ENCODE data around the gene ADCY2.
A peak's percentile ranks its signal among the peaks of the same experiment; 100 is the strongest.

ADCY2 gene

GRCh38 chr5:7813576-7813975, 417.6 kb downstream of the ADCY2 start:
- Histone ChIP-seq H3K27ac (ENCODE audit: low read depth, low read length) (no peak overlapping the region), H3K9ac (ENCODE audit: low read length in 5 of 5) (no peak overlapping the region), H3K9me3 (ENCODE audit: control insufficient read depth in 5 of 5, low read length in 5 of 5) (no peaks in the 10 kb centered on the region), H3K27me3 (ENCODE audit: control insufficient read depth in 5 of 5, insufficient read depth in 4 of 5, low read length in 5 of 5) (peaks cover 0 to 4% (median 0%) of the 10 kb centered on the region in 5 donors), H3K4me1 (ENCODE audit: control insufficient read depth in 5 of 5, insufficient read depth in 5 of 5, low read length in 5 of 5) (peaks cover 0 to 9% (median 6%) of the 10 kb centered on the region in 5 donors), H3K4me3 (ENCODE audit: low read depth in 1 of 5, low read length in 5 of 5) (no peak overlapping the region), H3K36me3 (ENCODE audit: control insufficient read depth in 5 of 5, insufficient read depth in 5 of 5, low read length in 5 of 5) (no peaks in the 10 kb centered on the region)

- Histone ChIP-seq H3K36me3 (ENCODE audit: control insufficient read depth in 5 of 5, insufficient read depth in 5 of 5, low read length in 5 of 5) (no peaks in the 10 kb centered on the region), H3K27me3 (ENCODE audit: control insufficient read depth in 5 of 5, insufficient read depth in 4 of 5, low read length in 5 of 5) (peaks cover 0 to 6% (median 0%) of the 10 kb centered on the region in 5 donors), H3K27ac (ENCODE audit: low read depth, low read length) (no peak overlapping the region), H3K4me3 (ENCODE audit: low read depth in 1 of 5, low read length in 5 of 5) (no peak overlapping the region), H3K9ac (ENCODE audit: low read length in 5 of 5) (no peak overlapping the region), H3K4me1 (ENCODE audit: control insufficient read depth in 5 of 5, insufficient read depth in 5 of 5, low read length in 5 of 5) (peaks cover 0 to 9% (median 6%) of the 10 kb centered on the region in 5 donors), H3K9me3 (ENCODE audit: control insufficient read depth in 5 of 5, low read length in 5 of 5) (no peaks in the 10 kb centered on the region)
Observed at GRCh38 chr5:7814816-7815215, 418.9 kb downstream of the ADCY2 start.

- Histone ChIP-seq H3K4me3 (ENCODE audit: low read depth in 1 of 5, low read length in 5 of 5) (peak overlapping the region in 1 of 5 donors; percentile 21), H3K27ac (ENCODE audit: low read depth, low read length) (no peak overlapping the region)
Observed at GRCh38 chr5:7815892-7816534, 420.1 kb downstream of the ADCY2 start.

GRCh38 chr5:7816535-7816901, 420.6 kb downstream of the ADCY2 start:
- Histone ChIP-seq H3K4me1 (ENCODE audit: control insufficient read depth in 5 of 5, insufficient read depth in 5 of 5, low read length in 5 of 5) (peaks cover 0 to 9% (median 6%) of the 10 kb centered on the region in 5 donors), H3K9me3 (ENCODE audit: control insufficient read depth in 5 of 5, low read length in 5 of 5) (no peaks in the 10 kb centered on the region), H3K9ac (ENCODE audit: low read length in 5 of 5) (peak overlapping the region in 1 of 5 donors; percentile 2), H3K27me3 (ENCODE audit: control insufficient read depth in 5 of 5, insufficient read depth in 4 of 5, low read length in 5 of 5) (peaks cover 0 to 7% (median 0%) of the 10 kb centered on the region in 5 donors), H3K4me3 (ENCODE audit: low read depth in 1 of 5, low read length in 5 of 5) (no peak overlapping the region), H3K36me3 (ENCODE audit: control insufficient read depth in 5 of 5, insufficient read depth in 5 of 5, low read length in 5 of 5) (no peaks in the 10 kb centered on the region), H3K27ac (ENCODE audit: low read depth, low read length) (no peak overlapping the region)

More at GRCh38 chr5:7815892-7816534, 420.1 kb downstream of the ADCY2 start:
- H3K4me1 ChIP-seq (ENCODE audit: control insufficient read depth in 5 of 5, insufficient read depth in 5 of 5, low read length in 5 of 5), result peaks cover 0 to 9% (median 6%) of the 10 kb centered on the region in 5 donors
- H3K9ac ChIP-seq (ENCODE audit: low read length in 5 of 5), result peak overlapping the region in 2 of 5 donors; percentile 2 to 42
- no peaks in the 10 kb centered on the region for H3K36me3 ChIP-seq (ENCODE audit: control insufficient read depth in 5 of 5, insufficient read depth in 5 of 5, low read length in 5 of 5)
- no peaks in the 10 kb centered on the region for H3K9me3 ChIP-seq (ENCODE audit: control insufficient read depth in 5 of 5, low read length in 5 of 5)
- peaks cover 0 to 7% (median 0%) of the 10 kb centered on the region in 5 donors for H3K27me3 ChIP-seq (ENCODE audit: control insufficient read depth in 5 of 5, insufficient read depth in 4 of 5, low read length in 5 of 5)

GRCh38 chr5:7822449-7822848, 426.5 kb downstream of the ADCY2 start:
- no peaks in the 10 kb centered on the region for H3K9me3 ChIP-seq (ENCODE audit: control insufficient read depth in 5 of 5, low read length in 5 of 5)
- no peak overlapping the region for H3K9ac ChIP-seq (ENCODE audit: low read length in 5 of 5)
- no peak overlapping the region for H3K4me3 ChIP-seq (ENCODE audit: low read depth in 1 of 5, low read length in 5 of 5)
- no peak overlapping the region for H3K27ac ChIP-seq (ENCODE audit: low read depth, low read length)
- H3K36me3 ChIP-seq (ENCODE audit: control insufficient read depth in 5 of 5, insufficient read depth in 5 of 5, low read length in 5 of 5), result no peaks in the 10 kb centered on the region
- peaks cover 0 to 7% (median 4%) of the 10 kb centered on the region in 5 donors for H3K4me1 ChIP-seq (ENCODE audit: control insufficient read depth in 5 of 5, insufficient read depth in 5 of 5, low read length in 5 of 5)
- H3K27me3 ChIP-seq (ENCODE audit: control insufficient read depth in 5 of 5, insufficient read depth in 4 of 5, low read length in 5 of 5), result peaks cover 0 to 3% (median 0%) of the 10 kb centered on the region in 5 donors

- Histone ChIP-seq H3K9me3 (ENCODE audit: control insufficient read depth in 5 of 5, low read length in 5 of 5) (no peaks in the 10 kb centered on the region), H3K4me3 (ENCODE audit: low read depth in 1 of 5, low read length in 5 of 5) (no peak overlapping the region), H3K27me3 (ENCODE audit: control insufficient read depth in 5 of 5, insufficient read depth in 4 of 5, low read length in 5 of 5) (peaks cover 0 to 3% (median 0%) of the 10 kb centered on the region in 5 donors), H3K4me1 (ENCODE audit: control insufficient read depth in 5 of 5, insufficient read depth in 5 of 5, low read length in 5 of 5) (peaks cover 0 to 12% (median 5%) of the 10 kb centered on the region in 5 donors), H3K9ac (ENCODE audit: low read length in 5 of 5) (no peak overlapping the region), H3K36me3 (ENCODE audit: control insufficient read depth in 5 of 5, insufficient read depth in 5 of 5, low read length in 5 of 5) (no peaks in the 10 kb centered on the region), H3K27ac (ENCODE audit: low read depth, low read length) (no peak overlapping the region)
Observed at GRCh38 chr5:7823594-7823993, 427.7 kb downstream of the ADCY2 start.

GRCh38 chr5:7824995-7825394, 429.1 kb downstream of the ADCY2 start:
- Histone ChIP-seq H3K27me3 (ENCODE audit: control insufficient read depth in 5 of 5, insufficient read depth in 4 of 5, low read length in 5 of 5) (peaks cover 0 to 3% (median 0%) of the 10 kb centered on the region in 5 donors), H3K4me3 (ENCODE audit: low read depth in 1 of 5, low read length in 5 of 5) (no peak overlapping the region), H3K9ac (ENCODE audit: low read length in 5 of 5) (no peak overlapping the region), H3K4me1 (ENCODE audit: control insufficient read depth in 5 of 5, insufficient read depth in 5 of 5, low read length in 5 of 5) (peaks cover 0 to 12% (median 5%) of the 10 kb centered on the region in 5 donors), H3K27ac (ENCODE audit: low read depth, low read length) (no peak overlapping the region), H3K9me3 (ENCODE audit: control insufficient read depth in 5 of 5, low read length in 5 of 5) (no peaks in the 10 kb centered on the region), H3K36me3 (ENCODE audit: control insufficient read depth in 5 of 5, insufficient read depth in 5 of 5, low read length in 5 of 5) (no peaks in the 10 kb centered on the region)

GRCh38 chr5:7825630-7826029, 429.7 kb downstream of the ADCY2 start:
- Histone ChIP-seq H3K27me3 (ENCODE audit: control insufficient read depth in 5 of 5, insufficient read depth in 4 of 5, low read length in 5 of 5) (peaks cover 0 to 3% (median 0%) of the 10 kb centered on the region in 5 donors), H3K4me3 (ENCODE audit: low read depth in 1 of 5, low read length in 5 of 5) (no peak overlapping the region), H3K9me3 (ENCODE audit: control insufficient read depth in 5 of 5, low read length in 5 of 5) (no peaks in the 10 kb centered on the region), H3K36me3 (ENCODE audit: control insufficient read depth in 5 of 5, insufficient read depth in 5 of 5, low read length in 5 of 5) (no peaks in the 10 kb centered on the region), H3K27ac (ENCODE audit: low read depth, low read length) (no peak overlapping the region), H3K4me1 (ENCODE audit: control insufficient read depth in 5 of 5, insufficient read depth in 5 of 5, low read length in 5 of 5) (peaks cover 0 to 12% (median 5%) of the 10 kb centered on the region in 5 donors), H3K9ac (ENCODE audit: low read length in 5 of 5) (no peak overlapping the region)

GRCh38 chr5:7827610-7828009, 431.7 kb downstream of the ADCY2 start:
- Histone ChIP-seq H3K9ac (ENCODE audit: low read length in 5 of 5) (no peak overlapping the region), H3K4me3 (ENCODE audit: low read depth in 1 of 5, low read length in 5 of 5) (peak overlapping the region in 1 of 5 donors; percentile 4), H3K9me3 (ENCODE audit: control insufficient read depth in 5 of 5, low read length in 5 of 5) (no peaks in the 10 kb centered on the region), H3K4me1 (ENCODE audit: control insufficient read depth in 5 of 5, insufficient read depth in 5 of 5, low read length in 5 of 5) (peaks cover 0 to 12% (median 5%) of the 10 kb centered on the region in 5 donors), H3K27ac (ENCODE audit: low read depth, low read length) (no peak overlapping the region), H3K36me3 (ENCODE audit: control insufficient read depth in 5 of 5, insufficient read depth in 5 of 5, low read length in 5 of 5) (no peaks in the 10 kb centered on the region), H3K27me3 (ENCODE audit: control insufficient read depth in 5 of 5, insufficient read depth in 4 of 5, low read length in 5 of 5) (peaks cover 0 to 5% (median 0%) of the 10 kb centered on the region in 5 donors)

- Histone ChIP-seq H3K36me3 (ENCODE audit: control insufficient read depth in 5 of 5, insufficient read depth in 5 of 5, low read length in 5 of 5) (no peaks in the 10 kb centered on the region), H3K4me3 (ENCODE audit: low read depth in 1 of 5, low read length in 5 of 5) (no peak overlapping the region), H3K9me3 (ENCODE audit: control insufficient read depth in 5 of 5, low read length in 5 of 5) (no peaks in the 10 kb centered on the region), H3K27ac (ENCODE audit: low read depth, low read length) (no peak overlapping the region), H3K27me3 (ENCODE audit: control insufficient read depth in 5 of 5, insufficient read depth in 4 of 5, low read length in 5 of 5) (peaks cover 0 to 5% (median 0%) of the 10 kb centered on the region in 5 donors), H3K4me1 (ENCODE audit: control insufficient read depth in 5 of 5, insufficient read depth in 5 of 5, low read length in 5 of 5) (peaks cover 0 to 12% (median 5%) of the 10 kb centered on the region in 5 donors), H3K9ac (ENCODE audit: low read length in 5 of 5) (no peak overlapping the region)
Observed at GRCh38 chr5:7828269-7828668, 432.3 kb downstream of the ADCY2 start.

Data from subcutaneous abdominal adipose tissue (tissue), 5 donors.